Measurements from ENCODE around the gene RNF145.
"Not testable (repeated sequence)": the region's sequence is repeated elsewhere in the genome, so short reads cannot be mapped to it uniquely, and the experiment has no call there.

The RNF145 gene

GRCh38 chr5:159231167-159231566 lies 21.8 kb upstream of the RNF145 start:
- no peak for TF ChIP-seq CTCF (IDR thresholded peaks at IDR 0.05; ENCODE audit: low read depth, low read length, missing control alignments)
- DNase-seq (ENCODE audit: low read depth) = no peak
- no peak overlapping the region for H3K4me3 ChIP-seq (ENCODE audit: low read depth, low read length)
- in situ Hi-C loops (cut with HindIII; ENCODE audit: low sequenced_read_pairs) = no loop called here

- H3K4me3 ChIP-seq (ENCODE audit: low read depth, low read length) = no peak overlapping the region
- in situ Hi-C loops (cut with HindIII; ENCODE audit: low sequenced_read_pairs) = no loop called here
- no peak for TF ChIP-seq CTCF (IDR thresholded peaks at IDR 0.05; ENCODE audit: low read depth, low read length, missing control alignments)
- DNase-seq (ENCODE audit: low read depth) = no peak
These were observed 21.3 kb upstream of the RNF145 start for GRCh38 chr5:159230657-159231056.

GRCh38 chr5:159228097-159228496 lies 18.7 kb upstream of the RNF145 start:
- in situ Hi-C loops (cut with HindIII; ENCODE audit: low sequenced_read_pairs); DNase-seq (ENCODE audit: low read depth); H3K4me3 ChIP-seq (ENCODE audit: low read depth, low read length): not testable (repeated sequence)

GRCh38 chr5:159227452-159227851 lies 18.1 kb upstream of the RNF145 start:
- DNase-seq (ENCODE audit: low read depth) = no peak
- in situ Hi-C loops (cut with HindIII; ENCODE audit: low sequenced_read_pairs) = no loop called here
- no peak overlapping the region for H3K4me3 ChIP-seq (ENCODE audit: low read depth, low read length)
- TF ChIP-seq CTCF (IDR thresholded peaks at IDR 0.05; ENCODE audit: low read depth, low read length, missing control alignments) = no peak

- in situ Hi-C loops (cut with HindIII; ENCODE audit: low sequenced_read_pairs) = no loop called here
- H3K4me3 ChIP-seq (ENCODE audit: low read depth, low read length) = no peak overlapping the region
- no peak for DNase-seq (ENCODE audit: low read depth)
- no peak for TF ChIP-seq CTCF (IDR thresholded peaks at IDR 0.05; ENCODE audit: low read depth, low read length, missing control alignments)
These were observed 17.1 kb upstream of the RNF145 start for GRCh38 chr5:159226451-159226850.

GRCh38 chr5:159224471-159224870 lies 15.1 kb upstream of the RNF145 start:
- TF ChIP-seq CTCF (IDR thresholded peaks at IDR 0.05; ENCODE audit: low read depth, low read length, missing control alignments) = no peak
- no peak for DNase-seq (ENCODE audit: low read depth)
- no peak overlapping the region for H3K4me3 ChIP-seq (ENCODE audit: low read depth, low read length)
- in situ Hi-C loops (cut with HindIII; ENCODE audit: low sequenced_read_pairs) = no loop called here

GRCh38 chr5:159223469-159223868 lies 14.1 kb upstream of the RNF145 start:
- in situ Hi-C loops (cut with HindIII; ENCODE audit: low sequenced_read_pairs) = no loop called here
- DNase-seq (ENCODE audit: low read depth) = no peak
- no peak for TF ChIP-seq CTCF (IDR thresholded peaks at IDR 0.05; ENCODE audit: low read depth, low read length, missing control alignments)
- H3K4me3 ChIP-seq (ENCODE audit: low read depth, low read length) = no peak overlapping the region

Data from astrocyte of the cerebellum (primary cell).